Neutrophil (primary cell): ENCODE results near the gene COL18A1.

Source experiments
- H3K27ac ChIP-seq: fragments of 200-600 bp; sonication (generic); 2 replicates; pipeline ENCODE4 v1.5.1; 2016; ENCODE audit warnings: mild to moderate bottlenecking, moderate library complexity
- H3K27me3 ChIP-seq: fragments of 200-600 bp; sonication (generic); 2 replicates; pipeline ENCODE4 v1.6.0; 2016; ENCODE audit warnings: mild to moderate bottlenecking
- H3K36me3 ChIP-seq: fragments of 200-600 bp; sonication (generic); 2 replicates; pipeline ENCODE4 v1.5.1; 2017
- H3K4me1 ChIP-seq, 2 experiments: fragments of 200-600 bp in 1 of 2; sonication (generic) in 1 of 2; 1 replicate in 1 of 2; 2 replicates in 1 of 2; pipeline versions ENCODE4 v1.5.1 to v1.6.1; 2013 to 2016; ENCODE audit warnings: low read depth in 1 of 2, low read length in 1 of 2, mild to moderate bottlenecking in 1 of 2, moderate library complexity in 1 of 2; ENCODE audit not compliant: control insufficient read depth in 1 of 2, insufficient read depth in 1 of 2
- H3K4me3 ChIP-seq, 2 experiments: fragments of 200-600 bp in 1 of 2; sonication (generic) in 1 of 2; 1 replicate in 1 of 2; 2 replicates in 1 of 2; pipeline ENCODE4 v1.5.1; 2013 to 2016; ENCODE audit warnings: low read depth in 1 of 2, low read length in 1 of 2, mild to moderate bottlenecking in 1 of 2, moderate library complexity in 1 of 2
- H3K9me3 ChIP-seq: fragments of 200-600 bp; sonication (generic); 2 replicates; pipeline ENCODE4 v1.5.1; 2016
- TF ChIP-seq, protein P1 (sequence below): fragments of 200-600 bp; sonication (generic); IDR thresholded peaks from 2 replicates; pipeline ENCODE4 v1.5.1; 2016; ENCODE audit warnings: antibody characterized with exemption

COL18A1 gene

GRCh38 chr21:45415943-45416611 is 11.1 kb downstream of the COL18A1 start:
- no peak overlapping the region for H3K4me3 ChIP-seq
- no peaks in the 10 kb centered on the region for H3K36me3 ChIP-seq
- no peak overlapping the region for H3K27ac ChIP-seq
- no peaks in the 10 kb centered on the region for H3K4me1 ChIP-seq
- TF ChIP-seq, protein P1, sequence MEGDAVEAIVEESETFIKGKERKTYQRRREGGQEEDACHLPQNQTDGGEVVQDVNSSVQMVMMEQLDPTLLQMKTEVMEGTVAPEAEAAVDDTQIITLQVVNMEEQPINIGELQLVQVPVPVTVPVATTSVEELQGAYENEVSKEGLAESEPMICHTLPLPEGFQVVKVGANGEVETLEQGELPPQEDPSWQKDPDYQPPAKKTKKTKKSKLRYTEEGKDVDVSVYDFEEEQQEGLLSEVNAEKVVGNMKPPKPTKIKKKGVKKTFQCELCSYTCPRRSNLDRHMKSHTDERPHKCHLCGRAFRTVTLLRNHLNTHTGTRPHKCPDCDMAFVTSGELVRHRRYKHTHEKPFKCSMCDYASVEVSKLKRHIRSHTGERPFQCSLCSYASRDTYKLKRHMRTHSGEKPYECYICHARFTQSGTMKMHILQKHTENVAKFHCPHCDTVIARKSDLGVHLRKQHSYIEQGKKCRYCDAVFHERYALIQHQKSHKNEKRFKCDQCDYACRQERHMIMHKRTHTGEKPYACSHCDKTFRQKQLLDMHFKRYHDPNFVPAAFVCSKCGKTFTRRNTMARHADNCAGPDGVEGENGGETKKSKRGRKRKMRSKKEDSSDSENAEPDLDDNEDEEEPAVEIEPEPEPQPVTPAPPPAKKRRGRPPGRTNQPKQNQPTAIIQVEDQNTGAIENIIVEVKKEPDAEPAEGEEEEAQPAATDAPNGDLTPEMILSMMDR = no peak
- peaks cover 10% of the 10 kb centered on the region for H3K27me3 ChIP-seq
- no peaks in the 10 kb centered on the region for H3K9me3 ChIP-seq

GRCh38 chr21:45416620-45417019 is 11.7 kb downstream of the COL18A1 start:
- H3K36me3 ChIP-seq = no peaks in the 10 kb centered on the region
- H3K4me3 ChIP-seq = no peak overlapping the region
- no peaks in the 10 kb centered on the region for H3K4me1 ChIP-seq
- no peak overlapping the region for H3K27ac ChIP-seq
- H3K9me3 ChIP-seq = no peaks in the 10 kb centered on the region
- H3K27me3 ChIP-seq = peaks cover 6% of the 10 kb centered on the region
- TF ChIP-seq, protein P1 = no peak

DNA sequence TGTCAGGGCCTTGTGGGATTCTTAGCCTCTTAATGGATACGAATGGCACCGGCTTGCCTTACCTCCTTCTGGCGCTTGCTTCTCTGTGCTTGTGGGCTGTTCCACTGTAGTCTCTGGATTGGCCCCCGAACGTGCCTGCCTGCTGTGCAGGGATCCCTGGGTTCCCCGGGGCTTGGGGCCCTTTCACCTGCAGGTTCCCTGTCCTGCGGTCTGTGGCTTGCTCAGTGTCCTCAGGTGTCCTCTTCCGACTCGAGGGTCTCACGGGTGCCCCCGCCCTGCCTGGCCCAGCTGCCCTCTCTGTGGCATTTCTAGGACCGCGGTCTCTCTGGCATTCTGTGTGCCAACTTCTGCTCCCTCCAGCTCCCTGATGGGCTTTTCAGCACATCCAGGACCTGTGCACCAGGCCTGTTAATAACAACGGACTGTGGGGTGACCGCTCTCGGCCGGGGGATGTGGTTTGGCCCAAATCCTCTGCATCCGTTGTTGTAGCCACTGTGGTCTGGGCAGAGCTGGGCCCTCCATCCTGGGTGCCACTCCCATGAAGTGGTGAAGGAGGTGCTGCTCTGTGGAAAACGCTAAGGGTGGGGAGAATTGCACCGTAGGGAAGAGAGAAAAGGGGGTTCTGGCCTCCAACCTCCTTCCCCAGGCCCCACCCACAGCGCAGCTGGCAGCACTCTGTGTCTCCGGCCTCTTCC is 12.4 kb downstream of the COL18A1 start:
- H3K36me3 ChIP-seq = no peaks in the 10 kb centered on the region
- H3K4me1 ChIP-seq = no peaks in the 10 kb centered on the region
- H3K4me3 ChIP-seq = no peak overlapping the region
- H3K27me3 ChIP-seq = peaks cover 6% of the 10 kb centered on the region
- H3K9me3 ChIP-seq = no peaks in the 10 kb centered on the region
- H3K27ac ChIP-seq = no peak overlapping the region
- TF ChIP-seq, protein P1 = no peak

DNA sequence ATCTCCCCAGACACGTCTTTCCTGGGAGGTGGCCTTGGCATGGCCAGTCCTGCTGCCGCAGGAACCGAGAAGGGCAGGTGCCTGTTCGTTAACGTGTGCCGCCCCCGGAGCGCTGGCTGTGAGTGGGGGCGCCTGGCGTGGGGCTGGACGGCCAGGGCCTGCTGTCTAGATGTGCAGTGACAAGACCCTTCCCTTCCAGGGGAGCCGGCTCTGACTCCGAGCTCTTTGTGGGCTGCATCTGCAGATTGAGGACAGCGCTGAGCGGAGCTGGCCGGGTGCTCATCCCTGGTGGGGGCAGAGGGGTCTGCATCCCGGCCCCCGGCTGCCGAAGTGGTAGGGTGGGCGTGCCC is 13.0 kb downstream of the COL18A1 start:
- TF ChIP-seq, protein P1 = no peak
- Histone ChIP-seq H3K9me3 (no peaks in the 10 kb centered on the region), H3K4me1 (no peaks in the 10 kb centered on the region), H3K36me3 (no peaks in the 10 kb centered on the region), H3K27me3 (peaks cover 2% of the 10 kb centered on the region), H3K27ac (no peak overlapping the region), H3K4me3 (no peak overlapping the region)

- no peaks in the 10 kb centered on the region for H3K4me1 ChIP-seq
- H3K4me3 ChIP-seq = no peak overlapping the region
- H3K9me3 ChIP-seq = no peaks in the 10 kb centered on the region
- H3K36me3 ChIP-seq = no peaks in the 10 kb centered on the region
- no peak overlapping the region for H3K27ac ChIP-seq
- TF ChIP-seq, protein P1 = no peak
- H3K27me3 ChIP-seq = no peaks in the 10 kb centered on the region
These were observed 13.5 kb downstream of the COL18A1 start for GRCh38 chr21:45418301-45419071.
